Posterior cingulate gyrus (tissue), 11 donors: ENCODE data around the gene OR52E5.
A peak's percentile ranks its signal among the peaks of the same experiment; 100 is the strongest.

Experiments
- DNase-seq, 10 donors: peaks; one replicate each; pipeline versions ENCODE4 v3.0.0 to v3.0.0-alpha.2; 2020 to 2021; ENCODE audit warnings: mixed read lengths in 3 of 10
- intact Hi-C: fragments of 100-400 bp; cut with DNase I; formaldehyde crosslinking; loops from one replicate; pipeline ENCODE4 v1.15.1; 2023

The OR52E5 gene

GRCh38 chr11:5892908-5893307, at the start of gene OR52E5:
Gene OR52E5 (plus strand): TSS chr11:5893208. CDS start chr11:5900777, 7,569 bp downstream.
- no peak for DNase-seq
- intact Hi-C loops = no loop called here

- intact Hi-C loops = no loop called here
- DNase-seq = no peak
These were observed 46.3 kb upstream of the OR52E5 start for GRCh38 chr11:5846701-5847100.

GRCh38 chr11:5847711-5848110, 45.3 kb upstream of the OR52E5 start:
- no peak for DNase-seq
- intact Hi-C loops = no loop called here

- no peak for DNase-seq
- intact Hi-C loops = no loop called here
These were observed 42.0 kb upstream of the OR52E5 start for GRCh38 chr11:5851002-5851401.

GRCh38 chr11:5857590-5857989, 35.4 kb upstream of the OR52E5 start, which contains the start of gene OR52E8:
Gene OR52E8 (minus strand): TSS chr11:5857690. CDS start chr11:5857690, 0 bp downstream.
- no peak for DNase-seq
- intact Hi-C loops = no loop called here

GRCh38 chr11:5865826-5866225, 27.2 kb upstream of the OR52E5 start:
- intact Hi-C loops = no loop called here

GRCh38 chr11:5878564-5878963, 14.4 kb upstream of the OR52E5 start:
- intact Hi-C loops = no loop called here
- DNase-seq = no peak

More at GRCh38 chr11:5865826-5866225, 27.2 kb upstream of the OR52E5 start:
- no peak for DNase-seq

GRCh38 chr11:5880329-5880728, 12.7 kb upstream of the OR52E5 start, which contains the start of gene OR52E4:
Gene OR52E4 (plus strand): TSS chr11:5880629. CDS start chr11:5884293, 3,664 bp downstream.
- DNase-seq = no peak
- intact Hi-C loops = no loop called here

GRCh38 chr11:5881756-5882155, 11.3 kb upstream of the OR52E5 start:
- no peak for DNase-seq
- intact Hi-C loops = no loop called here

GRCh38 chr11:5887172-5887571, 5.8 kb upstream of the OR52E5 start:
- intact Hi-C loops = no loop called here
- DNase-seq = no peak

- intact Hi-C loops = no loop called here
- DNase-seq = no peak
These were observed 5.3 kb upstream of the OR52E5 start for GRCh38 chr11:5887661-5888060.

- intact Hi-C loops = no loop called here
- DNase-seq = no peak
These were observed 1.7 kb upstream of the OR52E5 start for GRCh38 chr11:5891216-5891800.

GRCh38 chr11:5899534-5899933, 6.5 kb downstream of the OR52E5 start:
- DNase-seq = no peak
- intact Hi-C loops = no loop called here

GRCh38 chr11:5910540-5910939, 17.5 kb downstream of the OR52E5 start:
- intact Hi-C loops = no loop called here
- no peak for DNase-seq

- no peak for DNase-seq
- intact Hi-C loops = no loop called here
These were observed 29.9 kb downstream of the OR52E5 start for GRCh38 chr11:5922749-5923426.

- peak in 1 of 10 donors; percentile 41 for DNase-seq
- intact Hi-C loops = no loop called here
These were observed 30.4 kb downstream of the OR52E5 start for GRCh38 chr11:5923427-5923776.

GRCh38 chr11:5923794-5924193, 30.8 kb downstream of the OR52E5 start:
- no peak for DNase-seq
- intact Hi-C loops = no loop called here

GRCh38 chr11:5928271-5928670, 35.3 kb downstream of the OR52E5 start:
- DNase-seq = peak in 1 of 10 donors; percentile 22
- intact Hi-C loops = no loop called here

- DNase-seq = peak in 1 of 10 donors; percentile 46
- intact Hi-C loops = no loop called here
These were observed 35.8 kb downstream of the OR52E5 start for GRCh38 chr11:5928811-5929210.

- DNase-seq = peak in 1 of 10 donors; percentile 65
- intact Hi-C loops = no loop called here
These were observed 36.8 kb downstream of the OR52E5 start for GRCh38 chr11:5929571-5930368.

- intact Hi-C loops = no loop called here
- peak in 1 of 10 donors; percentile 79 for DNase-seq
These were observed 37.6 kb downstream of the OR52E5 start for GRCh38 chr11:5930614-5931013.
